CMK (cell line): ENCODE results near the gene EPS15.

ENCODE experiments used
- DNase-seq: peaks from one replicate; pipeline ENCODE4 v3.0.0-alpha.2; 2010; ENCODE audit warnings: low read depth

EPS15 gene

GRCh38 chr1:51373898-51374297 lies 145.2 kb downstream of the EPS15 start:
- DNase-seq = no peak

- no peak for DNase-seq
Measured at GRCh38 chr1:51372561-51372960, 146.5 kb downstream of the EPS15 start.

- no peak for DNase-seq
Measured at GRCh38 chr1:51369171-51369570, 149.9 kb downstream of the EPS15 start.

- DNase-seq = no peak
Measured at GRCh38 chr1:51365774-51366173, 153.3 kb downstream of the EPS15 start.

- DNase-seq = no peak
Measured at GRCh38 chr1:51359879-51360278, 159.2 kb downstream of the EPS15 start.

GRCh38 chr1:51355382-51355781 lies 163.7 kb downstream of the EPS15 start:
- DNase-seq = no peak

GRCh38 chr1:51354416-51354815 lies 164.7 kb downstream of the EPS15 start:
- no peak for DNase-seq

GRCh38 chr1:51351907-51352306 lies 167.2 kb downstream of the EPS15 start:
- no peak for DNase-seq

- DNase-seq = no peak
Measured at GRCh38 chr1:51349862-51350261, 169.2 kb downstream of the EPS15 start.

- no peak for DNase-seq
Measured at GRCh38 chr1:51348147-51348527, 170.9 kb downstream of the EPS15 start.

GRCh38 chr1:51347398-51348146 lies 171.5 kb downstream of the EPS15 start:
- no peak for DNase-seq

GRCh38 chr1:51346086-51346942 lies 172.8 kb downstream of the EPS15 start:
- no peak for DNase-seq

GRCh38 chr1:51345300-51345687 lies 173.8 kb downstream of the EPS15 start:
- no peak for DNase-seq

GRCh38 chr1:51344602-51345299 lies 174.3 kb downstream of the EPS15 start:
- no peak for DNase-seq

- no peak for DNase-seq
Measured at GRCh38 chr1:51344276-51344601, 174.8 kb downstream of the EPS15 start.

- DNase-seq = no peak
Measured at GRCh38 chr1:51343624-51344023, 175.4 kb downstream of the EPS15 start.

- no peak for DNase-seq
Measured at GRCh38 chr1:51342591-51343206, 176.4 kb downstream of the EPS15 start.

GRCh38 chr1:51341876-51342496 lies 177.1 kb downstream of the EPS15 start:
- no peak for DNase-seq

GRCh38 chr1:51340380-51340779 lies 178.7 kb downstream of the EPS15 start:
- no peak for DNase-seq

- no peak for DNase-seq
Measured at GRCh38 chr1:51336711-51337110, 182.4 kb downstream of the EPS15 start.

GRCh38 chr1:51336004-51336403 lies 183.1 kb downstream of the EPS15 start:
- DNase-seq = no peak
